NCI-H2107 (cell line): Measurements from ENCODE around the gene FOXF1.
A peak's percentile ranks its signal among the peaks of the same experiment; 100 is the strongest.

Source experiments
- DNase-seq: peaks from one replicate; lab custom pipeline; 2025; lab: John Stamatoyannopoulos, UW

The FOXF1 gene

GRCh38 chr16:86534779-86535615 is 24.7 kb downstream of the FOXF1 start:
- no peak for DNase-seq

- DNase-seq, result no peak
Observed at GRCh38 chr16:86536621-86537020, 26.3 kb downstream of the FOXF1 start.

GRCh38 chr16:86537486-86537885 is 27.2 kb downstream of the FOXF1 start:
- no peak for DNase-seq

- DNase-seq, result no peak
Observed at GRCh38 chr16:86538196-86538780, 28.0 kb downstream of the FOXF1 start.

- DNase-seq, result no peak
Observed at GRCh38 chr16:86540894-86541293, 30.6 kb downstream of the FOXF1 start.

- DNase-seq, result no peak
Observed at GRCh38 chr16:86541560-86541959, 31.2 kb downstream of the FOXF1 start.

GRCh38 chr16:86542756-86543750 is 32.7 kb downstream of the FOXF1 start:
- no peak for DNase-seq

- DNase-seq, result no peak
Observed at GRCh38 chr16:86545481-86545880, 35.2 kb downstream of the FOXF1 start.

- no peak for DNase-seq
Observed at GRCh38 chr16:86545954-86546637, 35.8 kb downstream of the FOXF1 start.

GRCh38 chr16:86546638-86547013 is 36.3 kb downstream of the FOXF1 start:
- no peak for DNase-seq

GRCh38 chr16:86547286-86547685 is 37.0 kb downstream of the FOXF1 start:
- DNase-seq, result no peak

- DNase-seq, result no peak
Observed at GRCh38 chr16:86549076-86549892, 39.0 kb downstream of the FOXF1 start.

GRCh38 chr16:86549893-86550190 is 39.5 kb downstream of the FOXF1 start:
- no peak for DNase-seq

GRCh38 chr16:86550281-86550680 is 40.0 kb downstream of the FOXF1 start:
- DNase-seq, result no peak

GRCh38 chr16:86553356-86553755 is 43.0 kb downstream of the FOXF1 start:
- DNase-seq, result no peak

- no peak for DNase-seq
Observed at GRCh38 chr16:86554599-86554916, 44.2 kb downstream of the FOXF1 start.

- peak; percentile 75 for DNase-seq
Observed at GRCh38 chr16:86554917-86555703, 44.8 kb downstream of the FOXF1 start, which contains the start of gene MTHFSD. Gene MTHFSD, minus strand, starts transcription at chr16:86555235. Its CDS starts 51 bp downstream, at chr16:86555184.

GRCh38 chr16:86555704-86556075 is 45.4 kb downstream of the FOXF1 start:
- no peak for DNase-seq

- DNase-seq, result no peak
Observed at GRCh38 chr16:86556576-86556975, 46.2 kb downstream of the FOXF1 start.

- no peak for DNase-seq
Observed at GRCh38 chr16:86557587-86557986, 47.3 kb downstream of the FOXF1 start.
